HS-5 (cell line): Measurements from ENCODE around the gene RFX1.

Experiments
- DNase-seq: peaks from one replicate; pipeline ENCODE4 v3.0.0-alpha.2; 2012; ENCODE audit warnings: low read depth

Gene RFX1

GRCh38 chr19:13960863-13961784 lies 45.0 kb downstream of the RFX1 start:
- no peak for DNase-seq

GRCh38 chr19:13959962-13960862 lies 45.9 kb downstream of the RFX1 start:
- DNase-seq, result no peak

DNA sequence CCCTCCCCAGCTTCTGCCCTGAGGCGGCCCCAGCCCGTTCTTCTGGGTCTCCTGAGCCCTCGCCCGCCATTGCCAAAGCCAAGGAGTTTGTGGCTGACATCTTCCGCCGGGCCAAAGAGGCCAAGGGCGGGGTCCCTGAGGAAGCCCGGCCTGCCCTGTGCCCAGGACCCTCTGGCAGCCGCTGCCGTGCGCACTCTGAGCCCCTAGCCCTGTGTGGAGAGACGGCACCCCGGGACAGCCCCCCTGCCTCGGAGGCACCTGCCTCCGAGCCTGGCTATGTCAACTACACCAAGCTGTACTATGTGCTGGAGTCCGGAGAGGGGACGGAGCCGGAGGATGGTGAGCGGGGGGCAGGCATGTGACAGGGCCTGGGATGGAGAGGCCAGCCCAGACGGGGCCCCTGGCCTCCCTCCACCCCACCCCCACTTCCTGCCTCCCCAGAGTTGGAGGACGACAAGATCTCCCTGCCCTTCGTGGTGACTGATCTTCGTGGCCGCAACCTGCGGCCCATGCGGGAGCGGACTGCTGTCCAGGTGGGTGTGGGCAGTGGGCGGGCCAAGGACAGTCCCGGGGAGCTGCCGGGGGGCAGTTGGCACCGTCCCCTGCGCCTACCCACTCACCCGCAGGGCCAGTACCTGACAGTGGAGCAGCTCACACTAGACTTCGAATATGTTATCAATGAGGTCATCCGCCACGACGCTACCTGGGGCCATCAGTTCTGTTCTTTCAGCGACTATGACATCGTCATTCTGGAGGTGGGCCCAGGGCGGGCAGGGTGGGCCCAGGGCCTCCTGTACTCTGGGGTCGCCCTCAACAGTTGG lies 46.8 kb downstream of the RFX1 start:
- DNase-seq, result no peak

DNA sequence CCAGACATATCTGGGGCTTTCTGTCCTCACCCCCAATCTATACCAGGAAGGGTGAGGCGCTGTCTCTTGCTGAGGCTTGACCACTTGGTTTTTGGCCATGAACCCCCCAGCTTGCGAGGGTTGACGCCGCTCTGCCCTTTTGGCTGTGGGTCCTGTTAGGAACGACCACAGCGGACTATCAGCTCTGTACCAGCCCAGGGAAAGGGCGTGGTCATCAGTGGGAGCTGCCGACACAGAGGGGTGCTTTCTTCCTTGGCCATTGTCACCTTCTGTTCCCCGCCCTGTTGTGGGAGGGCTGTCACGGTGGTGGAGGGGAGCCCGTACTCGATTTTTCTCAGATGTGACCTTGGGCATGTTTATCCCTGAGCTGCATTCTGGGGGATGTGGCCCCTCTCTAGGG lies 48.1 kb downstream of the RFX1 start:
- no peak for DNase-seq

DNA sequence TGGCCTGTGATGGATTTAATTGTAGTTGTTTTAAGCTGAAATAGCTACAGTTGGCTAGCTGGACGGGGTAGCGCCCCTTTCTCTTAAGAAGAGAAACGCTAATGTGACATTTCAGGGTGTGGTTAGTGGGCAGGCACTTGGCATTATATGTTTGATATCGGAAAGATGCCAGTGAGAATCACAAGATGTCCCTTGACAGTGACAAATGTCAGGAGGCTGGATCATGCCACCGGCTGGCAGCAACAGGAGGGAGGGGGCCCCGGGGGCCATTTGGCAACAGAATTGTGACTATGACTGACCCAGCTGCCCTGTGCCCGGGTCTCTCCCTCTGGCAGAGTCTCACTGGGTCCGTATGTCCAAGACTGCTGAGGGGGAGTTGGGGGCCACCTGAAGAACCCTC lies 49.1 kb downstream of the RFX1 start:
- DNase-seq, result no peak

DNA sequence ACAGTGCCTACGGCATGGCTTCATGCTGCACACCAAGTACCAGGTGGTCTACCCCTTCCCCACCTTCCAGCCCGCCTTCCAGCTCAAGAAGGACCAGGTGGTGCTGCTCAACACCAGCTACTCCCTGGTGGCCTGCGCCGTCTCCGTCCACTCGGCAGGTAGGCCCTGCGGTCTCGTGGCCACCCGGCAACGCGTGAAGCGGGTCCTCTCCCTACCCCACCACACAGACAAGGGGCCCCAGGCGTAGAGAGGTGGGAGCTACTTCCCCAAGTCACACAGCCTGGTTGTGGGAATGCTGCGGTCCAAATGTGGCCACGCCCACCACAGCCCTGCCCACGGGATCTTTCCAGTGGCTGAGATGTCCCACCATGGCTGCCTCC lies 49.8 kb downstream of the RFX1 start:
- DNase-seq, result no peak

DNA sequence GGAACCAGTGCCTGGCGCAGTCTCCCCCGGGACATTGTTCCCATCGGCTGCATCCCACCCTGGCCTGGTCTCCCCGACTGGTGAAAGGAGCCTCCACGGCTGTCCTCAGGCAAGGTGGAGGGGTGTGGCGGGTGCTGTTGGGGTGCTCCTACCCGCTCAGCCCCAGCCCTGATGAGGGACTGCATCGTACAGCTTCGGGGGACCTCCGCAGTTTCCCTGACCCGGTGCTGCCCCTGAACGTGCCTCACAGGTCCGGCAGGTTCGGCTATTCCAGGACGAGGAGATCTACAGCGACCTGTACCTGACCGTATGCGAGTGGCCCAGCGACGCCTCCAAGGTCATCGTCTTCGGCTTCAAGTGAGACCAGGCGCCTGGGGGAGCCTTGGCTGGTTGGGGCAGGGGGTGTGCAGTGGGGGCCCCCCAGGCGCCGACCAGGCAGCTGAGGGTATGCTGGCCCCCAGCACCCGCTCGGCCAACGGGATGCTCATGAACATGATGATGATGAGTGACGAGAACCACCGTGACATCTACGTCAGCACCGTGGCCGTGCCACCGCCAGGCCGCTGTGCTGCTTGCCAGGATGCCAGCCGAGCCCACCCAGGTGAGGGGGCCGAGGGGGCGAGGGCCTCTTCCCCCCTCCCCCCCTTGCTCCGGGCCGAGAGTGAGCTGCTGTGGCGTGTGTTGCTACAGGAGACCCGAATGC lies 50.3 kb downstream of the RFX1 start:
- DNase-seq, result no peak

- DNase-seq, result no peak
Measured at GRCh38 chr19:13954185-13954584, 51.9 kb downstream of the RFX1 start.

- DNase-seq, result no peak
Measured at GRCh38 chr19:13952931-13953531, 53.1 kb downstream of the RFX1 start.

GRCh38 chr19:13952154-13952930 lies 53.8 kb downstream of the RFX1 start, which contains the start of gene DCAF15:
TSS of gene DCAF15 (plus strand) at chr19:13952509. CDS start at chr19:13952513, 4 bp downstream.
- DNase-seq, result peak; percentile 99

GRCh38 chr19:13951799-13952153 lies 54.3 kb downstream of the RFX1 start:
- no peak for DNase-seq

DNA sequence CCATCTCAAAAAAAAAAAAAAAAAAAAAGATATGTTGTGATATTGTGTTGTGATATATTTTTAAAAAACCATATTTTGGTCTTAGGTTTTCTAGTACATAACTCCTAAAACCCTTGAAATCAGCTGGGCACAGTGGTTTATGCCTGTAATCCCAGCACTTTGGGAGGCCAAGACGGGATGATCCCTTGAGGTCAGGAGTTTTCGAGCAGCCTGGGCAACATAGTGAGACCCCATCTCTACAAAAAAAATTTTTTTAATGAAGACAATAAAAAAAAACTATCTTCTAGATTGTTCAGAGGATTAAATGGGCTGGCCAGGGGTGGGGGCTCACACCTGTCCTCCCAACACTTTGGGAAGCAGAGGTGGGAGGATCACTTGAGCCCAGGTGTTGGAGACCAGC lies 55.1 kb downstream of the RFX1 start:
- no peak for DNase-seq

DNA sequence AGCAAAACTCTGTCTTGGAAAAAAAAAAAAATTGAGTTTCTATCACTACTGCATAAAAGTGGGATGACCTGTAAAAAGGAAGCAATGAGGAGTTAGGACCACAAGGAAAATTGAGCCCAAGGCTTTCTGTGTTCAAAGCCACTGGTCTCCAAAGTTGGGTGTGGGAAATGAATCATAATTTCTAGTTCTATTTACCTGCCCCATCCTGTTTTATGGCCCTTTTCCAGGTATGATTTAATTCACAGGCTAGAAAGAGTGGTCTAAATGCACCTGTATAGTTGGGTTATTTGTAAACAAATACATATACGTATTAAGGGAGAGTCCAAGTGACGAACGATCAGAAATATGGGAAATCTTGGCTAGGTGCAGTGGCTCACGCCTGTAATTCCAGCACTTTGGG lies 59.7 kb downstream of the RFX1 start:
- DNase-seq, result no peak

DNA sequence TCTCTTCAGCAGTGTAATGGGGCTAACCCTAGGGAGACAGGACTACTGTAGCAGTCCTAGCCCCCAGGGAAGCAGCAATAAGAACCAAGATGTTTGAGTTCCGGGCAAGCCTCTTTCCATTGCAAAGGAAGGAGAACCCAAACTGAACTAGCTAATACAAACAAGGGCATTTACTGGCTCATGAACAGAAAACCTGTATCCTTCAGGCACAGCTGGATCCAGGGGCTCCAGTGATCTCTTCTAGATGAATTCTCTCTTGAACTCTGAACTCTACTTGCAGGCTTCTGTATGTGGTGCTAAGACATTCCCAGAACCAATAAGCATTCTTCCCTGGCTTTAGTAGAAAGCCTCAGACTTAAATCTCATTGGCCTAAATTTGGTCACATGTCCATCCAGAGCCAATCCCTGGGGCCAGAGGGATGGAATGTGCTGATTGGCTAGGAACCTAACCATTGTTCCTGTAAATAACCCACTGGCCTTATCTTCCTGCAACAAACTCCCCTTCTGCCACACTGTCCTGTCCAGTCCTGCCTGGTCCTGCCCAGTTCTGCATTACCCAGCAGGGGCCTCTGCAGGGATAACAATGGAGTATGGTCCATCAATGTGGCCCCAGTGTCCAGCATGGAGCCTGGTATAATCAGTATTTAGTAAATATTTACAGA lies 64.0 kb downstream of the RFX1 start:
- DNase-seq, result no peak

GRCh38 chr19:13938301-13939064 lies 67.6 kb downstream of the RFX1 start, which contains the start of gene PODNL1:
TSS of gene PODNL1 (minus strand) at chr19:13938417. CDS start at chr19:13938181, 236 bp downstream.
- no peak for DNase-seq

DNA sequence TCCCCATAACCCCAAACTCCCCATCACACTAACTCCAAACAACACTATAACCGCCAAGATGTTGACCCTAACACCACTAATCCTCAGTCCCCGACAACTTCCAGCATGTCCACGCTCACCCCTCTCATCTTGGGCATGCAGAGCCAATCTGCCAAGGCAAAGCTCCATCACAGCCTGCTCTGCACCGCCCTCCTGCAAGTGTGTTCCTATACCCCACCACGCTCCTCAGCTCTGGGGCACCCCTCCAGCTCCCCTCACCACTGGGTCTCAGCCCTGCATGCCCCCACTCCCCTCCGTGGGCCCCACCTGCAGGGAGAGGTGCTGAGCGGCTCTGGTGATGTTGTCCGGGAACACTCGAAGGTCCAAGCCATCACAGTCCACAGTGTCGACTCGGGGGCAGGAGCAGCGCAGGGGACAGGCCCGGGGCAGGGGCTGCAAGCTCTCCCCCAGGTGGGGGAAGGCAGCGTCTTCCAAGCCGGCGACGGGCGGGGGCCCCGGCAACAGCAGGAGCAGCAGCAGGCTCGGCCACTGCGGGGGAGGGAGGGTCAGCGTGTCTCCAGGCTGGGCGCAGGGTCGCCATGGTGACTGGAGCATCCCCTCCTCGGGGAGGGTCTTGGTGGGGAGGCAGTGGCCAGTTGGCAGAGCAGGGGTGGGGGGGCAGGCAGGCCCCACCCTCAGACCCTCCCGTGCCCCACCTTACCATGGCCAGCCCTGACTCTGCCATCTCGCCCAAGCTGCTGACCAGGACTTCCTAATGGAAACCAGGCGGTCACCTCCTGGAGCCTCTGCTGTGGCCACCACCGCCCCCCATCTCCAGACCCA lies 68.4 kb downstream of the RFX1 start:
- no peak for DNase-seq

DNA sequence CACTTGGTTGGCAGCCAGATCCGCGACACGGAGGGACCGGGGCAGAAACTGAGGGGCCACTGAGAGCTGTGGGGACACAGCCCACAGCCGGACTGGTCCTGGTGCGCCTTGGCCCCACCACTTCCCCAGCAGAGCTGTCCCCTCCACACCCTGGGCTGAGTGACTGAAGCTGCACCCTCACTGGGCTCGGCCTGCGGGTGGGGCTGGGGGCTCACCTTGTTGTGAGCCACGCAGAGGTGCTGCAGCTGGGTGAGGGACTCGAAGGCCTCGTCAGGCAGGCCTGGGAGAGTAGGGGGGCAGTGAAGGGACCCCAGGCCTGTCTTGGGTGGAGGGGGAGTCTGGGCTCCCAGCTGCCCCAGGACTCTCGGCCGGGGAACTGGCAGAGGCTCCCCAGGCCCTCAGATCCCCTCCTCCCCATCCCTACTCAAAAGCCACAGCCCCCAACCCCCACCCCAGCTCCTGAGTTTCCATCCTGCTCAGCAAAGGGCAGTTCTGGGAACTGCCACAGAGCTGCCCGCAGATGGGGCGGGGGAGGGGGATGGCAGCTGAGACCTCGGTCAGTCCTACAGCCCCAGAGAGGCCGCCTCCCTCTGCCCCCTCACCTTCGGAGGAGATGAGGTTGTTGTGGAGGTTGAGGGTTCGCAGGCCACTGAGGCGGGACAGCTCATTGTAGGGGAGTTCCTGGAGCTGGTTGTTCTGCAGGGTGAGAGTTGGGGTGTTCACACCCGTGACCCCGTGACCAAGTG lies 70.2 kb downstream of the RFX1 start:
- DNase-seq, result no peak
